VCaP (cell line): Measurements from ENCODE around the gene MLPH.

Experiments used
- H3K27ac ChIP-seq: fragments of 450-650 bp; 2 replicates; pipeline ENCODE4 v1.5.1; 2017
- CTCF ChIP-seq: fragments of 450-650 bp; conservative IDR thresholded peaks from 2 replicates; pipeline ENCODE4 v1.5.1; 2017; ENCODE audit warnings: mild to moderate bottlenecking, moderate library complexity

Gene MLPH

GRCh38 chr2:237594514-237594871 lies 107.4 kb downstream of the MLPH start:
- no peak for TF ChIP-seq CTCF
- H3K27ac ChIP-seq = peak overlapping the region; percentile 56; the same call in 1 of the 2 replicates

GRCh38 chr2:237595829-237596519 lies 108.9 kb downstream of the MLPH start:
- H3K27ac ChIP-seq = peak overlapping the region; percentile 56; the same call in 1 of the 2 replicates

GRCh38 chr2:237596520-237597195 lies 109.6 kb downstream of the MLPH start:
- TF ChIP-seq CTCF = no peak
- H3K27ac ChIP-seq = no peak overlapping the region

- TF ChIP-seq CTCF = no peak
- no peak overlapping the region for H3K27ac ChIP-seq
These were observed 110.4 kb downstream of the MLPH start for GRCh38 chr2:237597196-237598145.

- no peak overlapping the region for H3K27ac ChIP-seq
- TF ChIP-seq CTCF = no peak
These were observed 111.6 kb downstream of the MLPH start for GRCh38 chr2:237598468-237599208.

- no peak overlapping the region for H3K27ac ChIP-seq
- TF ChIP-seq CTCF = no peak
These were observed 112.5 kb downstream of the MLPH start for GRCh38 chr2:237599465-237600110.

- TF ChIP-seq CTCF = no peak
- no peak overlapping the region for H3K27ac ChIP-seq
These were observed 113.3 kb downstream of the MLPH start for GRCh38 chr2:237600205-237600846.
